NCI-H524 treated with DMSO at 0.1 percent for 48 hours (cell line): Measurements from ENCODE around the gene CGREF1.

Source experiments
- DNase-seq: peaks from one replicate; lab custom pipeline; 2025; lab: John Stamatoyannopoulos, UW

The CGREF1 gene, protein sequence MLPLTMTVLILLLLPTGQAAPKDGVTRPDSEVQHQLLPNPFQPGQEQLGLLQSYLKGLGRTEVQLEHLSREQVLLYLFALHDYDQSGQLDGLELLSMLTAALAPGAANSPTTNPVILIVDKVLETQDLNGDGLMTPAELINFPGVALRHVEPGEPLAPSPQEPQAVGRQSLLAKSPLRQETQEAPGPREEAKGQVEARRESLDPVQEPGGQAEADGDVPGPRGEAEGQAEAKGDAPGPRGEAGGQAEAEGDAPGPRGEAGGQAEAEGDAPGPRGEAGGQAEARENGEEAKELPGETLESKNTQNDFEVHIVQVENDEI

DNA sequence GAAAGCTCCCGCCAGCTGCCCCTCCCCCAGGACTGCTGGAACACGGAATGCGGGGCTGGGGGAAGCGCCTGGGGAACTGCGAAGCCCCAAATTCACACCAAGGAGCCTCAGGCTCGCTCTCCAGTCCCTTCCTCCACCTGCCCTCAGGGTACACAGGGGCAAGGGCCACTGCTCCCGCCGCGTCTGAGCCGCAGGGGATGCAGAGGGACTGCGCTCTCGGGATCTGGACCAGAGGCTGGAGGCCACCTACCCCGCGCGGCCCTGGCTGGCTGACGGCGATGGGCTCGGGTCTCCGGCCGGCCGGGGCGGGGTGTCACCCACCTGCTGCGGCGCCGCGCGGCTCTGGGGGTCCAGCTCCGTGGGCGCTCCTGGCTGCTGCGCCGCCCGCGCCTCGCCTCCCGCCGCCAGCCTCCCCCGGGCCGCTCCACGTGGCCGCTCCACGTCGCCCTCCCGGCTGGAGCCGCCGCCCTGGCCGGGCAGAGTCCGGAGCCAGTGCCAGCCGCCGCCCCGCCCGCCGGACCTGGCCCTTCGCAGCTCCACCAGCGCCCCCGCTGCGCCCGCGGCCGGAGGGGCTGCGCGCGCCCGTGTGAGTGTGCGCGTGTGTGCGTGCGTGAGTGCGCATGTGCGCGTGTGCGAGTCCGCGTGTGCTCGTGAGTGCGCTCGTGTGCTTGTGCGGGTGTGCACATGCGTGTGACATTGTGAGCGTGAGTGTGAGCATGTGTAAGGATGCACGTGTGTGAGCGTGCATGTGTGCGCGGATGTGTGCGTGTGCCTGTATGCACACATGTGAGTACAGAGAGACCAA, at the start of gene CGREF1:
Gene CGREF1, minus strand, starts transcription at position 604 of the 805 bp plus-strand sequence. CDS start 14,762 bp downstream, outside the sequence.
- no peak for DNase-seq

- DNase-seq = no peak
Observed at GRCh38 chr2:27164960-27165763, 46.2 kb upstream of the CGREF1 start.

DNA sequence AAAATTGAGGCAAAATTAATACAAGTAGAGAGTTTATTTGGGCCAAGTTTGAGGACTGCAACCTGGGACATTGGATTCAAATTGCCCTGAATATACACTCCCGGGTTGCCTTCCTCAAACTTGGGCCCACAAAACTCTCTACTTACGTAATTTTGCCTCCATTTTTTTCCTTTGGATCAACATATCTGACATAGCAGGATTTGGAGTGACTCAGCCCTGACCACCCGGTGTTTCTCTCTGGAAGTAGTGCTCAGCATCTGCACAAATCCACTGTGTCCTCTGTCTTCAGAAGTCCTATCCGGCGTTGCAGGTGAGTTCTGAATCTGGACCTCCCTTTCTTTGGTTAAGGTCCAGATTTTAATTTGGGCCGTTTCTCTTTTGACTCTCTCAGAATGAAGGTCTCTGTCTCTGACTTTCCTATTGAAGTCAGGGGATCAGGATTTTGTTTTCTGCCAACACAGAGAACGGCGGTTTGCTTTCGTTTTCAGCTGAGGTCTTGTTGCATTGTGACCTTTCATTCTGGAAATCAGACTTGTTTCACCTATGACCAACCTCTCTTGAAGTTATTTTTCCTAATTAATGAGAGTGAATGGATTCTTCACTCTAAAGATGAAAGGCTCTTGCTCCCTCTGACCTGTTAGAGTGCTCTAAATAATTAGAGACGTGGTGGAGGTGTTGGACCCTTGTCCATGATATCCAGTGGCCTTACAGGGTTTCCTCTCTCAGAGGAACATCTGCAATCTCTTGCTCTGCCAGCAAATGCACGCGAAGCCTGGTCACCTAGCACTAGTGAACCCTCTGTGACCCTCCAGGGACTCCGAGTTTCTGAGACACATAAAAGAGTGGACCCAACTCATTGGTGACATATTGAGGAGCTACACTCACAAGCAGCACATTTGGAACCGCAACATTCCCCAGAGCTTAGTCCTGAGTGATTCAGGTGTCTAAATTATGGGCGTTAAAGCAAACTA, 43.5 kb upstream of the CGREF1 start:
- DNase-seq = no peak

GRCh38 chr2:27160191-27160590, 41.3 kb upstream of the CGREF1 start:
- DNase-seq = no peak

DNA sequence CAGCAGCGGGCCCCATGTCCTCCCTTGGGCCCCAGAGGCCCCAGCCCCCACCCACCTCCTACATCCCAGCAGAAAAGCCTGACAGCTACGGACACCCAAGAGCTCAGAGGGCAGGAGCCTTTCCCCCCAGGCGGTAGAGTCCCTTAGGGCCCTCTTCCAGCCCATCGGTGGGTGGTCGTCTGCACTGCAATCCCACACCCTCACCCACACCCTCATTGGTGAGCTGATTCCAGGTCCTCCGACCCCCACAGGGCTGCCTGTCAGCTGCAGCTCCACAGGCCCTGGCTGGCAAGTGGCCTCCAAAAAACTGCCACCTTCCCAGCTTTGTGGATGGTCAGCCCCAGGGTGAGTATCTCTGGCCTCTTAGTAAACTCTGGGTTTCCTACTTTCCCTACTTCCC, 40.3 kb upstream of the CGREF1 start:
- DNase-seq = no peak

DNA sequence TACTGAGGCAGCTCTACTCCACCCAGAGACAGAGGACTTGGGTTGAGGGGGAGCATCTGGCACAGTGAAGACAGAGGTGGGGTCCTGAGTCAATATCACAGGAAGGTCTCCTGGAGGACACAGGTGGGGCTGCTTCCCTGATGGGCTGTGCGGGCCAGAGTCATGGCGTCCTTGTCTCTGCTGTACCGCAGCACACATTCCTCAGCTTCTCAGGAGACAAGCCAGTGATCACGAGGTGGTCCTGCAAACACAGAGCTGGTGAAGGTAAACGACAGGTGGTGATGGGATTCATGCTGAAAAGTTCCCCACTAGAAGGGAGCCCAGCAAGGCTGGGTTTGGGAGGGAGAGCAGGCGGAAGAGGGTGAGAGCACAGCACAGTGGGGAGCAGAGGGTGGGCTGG, 39.5 kb upstream of the CGREF1 start:
- no peak for DNase-seq

- no peak for DNase-seq
Observed at GRCh38 chr2:27155069-27155520, 36.2 kb upstream of the CGREF1 start.

GRCh38 chr2:27154488-27154887, 35.6 kb upstream of the CGREF1 start:
- no peak for DNase-seq

DNA sequence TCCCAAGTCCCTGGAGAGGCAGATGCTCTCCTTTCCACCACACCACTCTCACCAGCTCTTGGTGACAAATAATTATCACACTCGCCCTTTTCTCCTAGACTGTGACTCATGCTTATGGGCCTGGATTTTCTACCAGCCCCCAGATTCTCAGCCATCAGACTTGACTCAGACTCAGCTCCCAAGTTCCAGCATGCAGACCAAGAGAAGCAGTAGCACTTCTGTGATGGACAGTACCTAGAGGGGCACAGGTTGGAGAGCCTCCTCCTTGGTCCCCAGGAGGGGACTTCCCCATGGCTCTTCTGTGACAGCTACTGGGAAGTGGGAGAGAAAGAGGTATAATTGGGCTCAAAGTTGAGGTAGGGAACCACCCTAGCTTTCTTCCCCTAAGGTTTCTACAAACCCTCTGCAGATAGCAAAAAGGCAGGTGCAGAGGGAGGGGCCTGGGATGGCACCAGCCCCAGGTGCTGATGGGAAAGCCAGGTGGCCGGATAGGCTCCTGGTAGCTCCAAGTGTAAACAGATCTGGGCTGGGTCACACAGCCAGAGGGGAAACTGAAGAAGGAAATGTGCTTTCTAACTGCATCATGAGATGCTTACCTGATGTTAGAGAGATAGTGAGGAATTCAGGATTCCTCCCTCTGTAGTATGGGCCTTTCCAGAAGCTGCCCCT, 34.0 kb upstream of the CGREF1 start:
- DNase-seq = no peak

DNA sequence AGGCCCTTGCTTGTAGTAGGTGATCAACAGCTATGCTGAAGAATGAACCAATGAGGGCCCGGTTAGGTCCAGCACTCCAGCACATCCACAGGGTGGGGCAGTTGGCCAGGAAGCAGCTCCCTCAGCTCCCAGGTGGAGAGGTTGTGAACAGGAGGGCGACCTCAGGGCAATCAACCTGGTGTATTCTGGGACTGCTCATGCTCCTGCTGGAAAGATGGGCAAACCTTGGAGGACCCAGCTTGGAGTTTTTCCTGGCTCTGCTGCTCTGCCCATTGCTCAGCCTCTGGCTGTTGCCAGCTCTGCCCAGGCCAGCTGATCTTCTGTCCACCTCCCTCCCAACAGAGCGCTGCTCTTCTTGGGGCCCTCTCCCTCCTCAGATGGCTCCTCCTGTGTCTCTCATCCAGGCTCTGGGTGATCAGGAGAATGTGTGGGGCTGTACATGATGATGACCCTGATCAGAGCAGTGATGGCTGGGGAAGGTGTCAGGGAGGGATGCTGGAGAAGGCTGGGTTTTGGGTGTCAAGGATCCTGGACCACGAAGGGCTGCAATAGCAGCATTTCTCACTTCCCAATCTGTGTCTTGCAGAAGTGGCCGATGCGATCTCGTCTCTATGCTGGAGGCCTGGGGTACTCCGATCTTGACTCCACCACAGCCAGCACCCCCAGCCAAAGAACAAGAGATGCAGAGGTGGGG, 33.3 kb upstream of the CGREF1 start:
- no peak for DNase-seq

DNA sequence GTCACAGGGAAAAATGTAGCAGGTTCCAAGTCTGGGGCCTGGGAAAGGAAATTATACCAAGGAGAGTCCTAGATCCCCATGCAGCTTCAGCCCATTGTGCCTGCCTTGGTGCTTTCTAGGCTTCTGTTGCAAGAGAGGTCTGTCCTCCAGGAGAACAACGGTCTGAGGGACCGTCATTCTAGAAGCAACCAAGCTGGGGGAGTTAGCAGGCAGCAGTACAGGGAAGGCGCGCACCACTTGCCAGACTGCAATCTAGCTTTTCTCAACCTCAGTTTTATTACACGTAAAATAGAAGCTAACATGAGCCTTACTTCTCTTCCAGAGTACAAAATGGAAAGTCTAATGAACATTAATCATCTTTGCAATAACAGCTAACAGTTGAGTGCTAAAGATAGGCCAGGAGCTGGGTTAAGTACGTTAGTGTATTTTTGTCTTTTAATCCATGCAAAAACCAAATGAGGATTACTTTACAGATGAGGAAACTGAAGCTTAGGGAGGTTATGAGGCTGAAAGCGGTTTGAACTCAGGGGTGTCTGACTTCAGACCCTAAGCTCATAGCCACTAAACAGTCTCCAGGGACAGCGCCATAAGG, 31.8 kb upstream of the CGREF1 start:
- no peak for DNase-seq

- DNase-seq = no peak
Observed at GRCh38 chr2:27149570-27150405, 30.9 kb upstream of the CGREF1 start.

- no peak for DNase-seq
Observed at GRCh38 chr2:27148801-27149439, 30.0 kb upstream of the CGREF1 start, which contains the start of gene TCF23. Gene TCF23, plus strand, starts transcription at chr2:27149004. Its CDS starts 130 bp downstream, at chr2:27149134.

GRCh38 chr2:27147935-27148334, 29.0 kb upstream of the CGREF1 start:
- DNase-seq = no peak

GRCh38 chr2:27145682-27146081, 26.8 kb upstream of the CGREF1 start:
- no peak for DNase-seq

DNA sequence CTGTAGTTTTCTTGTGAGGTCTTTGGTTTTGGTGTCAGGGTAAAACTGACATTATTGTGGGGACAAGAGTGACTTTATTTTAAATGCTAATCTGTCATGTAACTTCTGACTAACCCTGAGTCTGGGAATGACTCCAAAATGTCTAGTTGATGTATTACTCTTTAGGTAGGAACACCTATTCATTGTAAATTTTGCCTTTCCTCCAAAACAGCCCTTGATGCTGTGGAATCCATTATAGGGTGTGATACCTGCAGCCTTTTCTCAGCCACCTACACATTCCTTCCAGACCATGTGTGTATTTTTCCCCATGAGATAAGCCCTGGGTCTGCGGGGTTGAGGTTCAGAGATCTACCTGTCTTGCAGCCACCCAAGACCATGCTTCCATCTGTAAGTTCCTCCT, 24.4 kb upstream of the CGREF1 start:
- DNase-seq = no peak

GRCh38 chr2:27139310-27139709, 20.4 kb upstream of the CGREF1 start, which contains the start of gene PRR30:
Gene PRR30, minus strand, starts transcription at chr2:27139410. Its CDS starts 1,081 bp downstream, at chr2:27138329.
- DNase-seq = no peak

- no peak for DNase-seq
Observed at GRCh38 chr2:27138111-27138510, 19.2 kb upstream of the CGREF1 start.
